Esophagus squamous epithelium (tissue), 5 donors: ENCODE results near the gene UBL4A. TPM values are rescaled to one million over a fixed set of nuclear protein-coding genes. Genes with fewer than 3 reads are reported as not detected.

Source experiments
- DNase-seq: peaks from one replicate; lab custom pipeline; 2025; lab: John Stamatoyannopoulos, UW
- H3K27ac ChIP-seq, 4 donors: fragments of 200-600 bp; sonication (generic); one replicate each; pipeline ENCODE4 v1.5.1; 2016 to 2019; ENCODE audit warnings: mild to moderate bottlenecking in 1 of 4
- H3K27me3 ChIP-seq, 4 donors: fragments of 200-600 bp; sonication (generic); 1 replicate in 3 of 4; 2 replicates in 1 of 4; pipeline versions ENCODE4 v1.5.1 to v1.6.0; 2017 to 2021; ENCODE audit warnings: antibody characterized with exemption in 1 of 4
- H3K36me3 ChIP-seq, 3 donors: fragments of 200-600 bp; sonication (generic); one replicate each; pipeline ENCODE4 v1.5.1; 2016 to 2019
- H3K4me1 ChIP-seq, 3 donors: fragments of 200-600 bp; sonication (generic); one replicate each; pipeline ENCODE4 v1.5.1; 2017 to 2019
- H3K4me3 ChIP-seq, 4 donors: fragments of 200-600 bp; sonication (generic); 1 replicate in 3 of 4; 2 replicates in 1 of 4; pipeline ENCODE4 v1.5.1; 2016 to 2019; ENCODE audit warnings: mild to moderate bottlenecking in 2 of 4, moderate library complexity in 1 of 4
- H3K9me3 ChIP-seq, 3 donors: fragments of 200-600 bp; sonication (generic); one replicate each; pipeline ENCODE4 v1.5.1; 2016 to 2019
- POLR2A ChIP-seq, 4 donors: fragments of 450-650 bp; IDR thresholded peaks; one replicate each; pipeline ENCODE4 v1.6.1; 2017; ENCODE audit warnings: antibody characterized with exemption in 4 of 4, mild to moderate bottlenecking in 4 of 4, moderate library complexity in 3 of 4
- WGBS, 2 donors: methylation state at CpG; one replicate each; pipeline ENCODE4 v1.1.5; 2018; 5-methylcytosine and 5-hydroxymethylcytosine counted together
- intact Hi-C: fragments of 100-400 bp; cut with DNase I; formaldehyde crosslinking; loops from one replicate; pipeline ENCODE4 v1.15.0; 2022
- total RNA-seq, 4 donors: library from RNA; depleted of rRNA; stranded (reverse); fragments of >200 nt; gene quantifications; one replicate each; pipeline ENCODE4 v1.1.0, GENCODE V29; 2016
- TF ChIP-seq, protein P1 (sequence below), 6 experiments: fragments of 450-650 bp in 4 of 6; fragments of 200-600 bp in 2 of 6; sonication (generic) in 2 of 6; IDR thresholded peaks; one replicate each; pipeline ENCODE4 v1.5.1; 2016 to 2019; ENCODE audit warnings: antibody characterized with exemption in 6 of 6, mild to moderate bottlenecking in 4 of 6, moderate library complexity in 4 of 6
- donor health status: DM: yes; HTN: yes; CAD: no.

UBL4A gene
- total RNA-seq, 4 donors from 2014 or later: 32.9 to 41.1 (median 38.2) TPM

DNA sequence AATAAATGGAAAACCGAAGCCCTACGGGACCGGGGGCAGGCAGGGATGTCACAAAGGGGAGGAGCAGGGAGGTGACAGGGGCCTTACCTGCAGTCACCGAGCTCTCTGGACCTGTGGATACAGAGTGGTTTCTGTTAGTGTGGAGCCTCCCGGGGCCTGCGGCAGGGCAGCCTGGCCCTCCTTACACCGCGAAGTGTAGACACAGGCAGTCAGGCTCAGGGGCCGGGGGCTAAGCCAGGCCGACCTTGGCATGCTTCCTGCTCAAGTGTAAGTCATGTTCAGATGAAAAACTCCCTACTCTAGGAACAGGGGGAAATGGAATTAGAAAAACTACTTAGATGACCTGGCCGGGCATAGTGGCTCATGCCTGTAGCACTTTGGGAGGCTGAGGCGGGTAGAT, 25.3 kb upstream of the UBL4A start:
- DNase-seq: no peak
- H3K27me3 ChIP-seq: no peaks in the 10 kb centered on the region
- TF ChIP-seq POLR2A (IDR thresholded peaks at IDR 0.05): no peak
- TF ChIP-seq, protein P1, sequence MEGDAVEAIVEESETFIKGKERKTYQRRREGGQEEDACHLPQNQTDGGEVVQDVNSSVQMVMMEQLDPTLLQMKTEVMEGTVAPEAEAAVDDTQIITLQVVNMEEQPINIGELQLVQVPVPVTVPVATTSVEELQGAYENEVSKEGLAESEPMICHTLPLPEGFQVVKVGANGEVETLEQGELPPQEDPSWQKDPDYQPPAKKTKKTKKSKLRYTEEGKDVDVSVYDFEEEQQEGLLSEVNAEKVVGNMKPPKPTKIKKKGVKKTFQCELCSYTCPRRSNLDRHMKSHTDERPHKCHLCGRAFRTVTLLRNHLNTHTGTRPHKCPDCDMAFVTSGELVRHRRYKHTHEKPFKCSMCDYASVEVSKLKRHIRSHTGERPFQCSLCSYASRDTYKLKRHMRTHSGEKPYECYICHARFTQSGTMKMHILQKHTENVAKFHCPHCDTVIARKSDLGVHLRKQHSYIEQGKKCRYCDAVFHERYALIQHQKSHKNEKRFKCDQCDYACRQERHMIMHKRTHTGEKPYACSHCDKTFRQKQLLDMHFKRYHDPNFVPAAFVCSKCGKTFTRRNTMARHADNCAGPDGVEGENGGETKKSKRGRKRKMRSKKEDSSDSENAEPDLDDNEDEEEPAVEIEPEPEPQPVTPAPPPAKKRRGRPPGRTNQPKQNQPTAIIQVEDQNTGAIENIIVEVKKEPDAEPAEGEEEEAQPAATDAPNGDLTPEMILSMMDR (IDR thresholded peaks at IDR 0.05): no peak
- H3K4me3 ChIP-seq: no peak overlapping the region
- peaks cover 0 to 57% (median 0%) of the 10 kb centered on the region in 3 donors for H3K36me3 ChIP-seq
- H3K4me1 ChIP-seq: peaks cover 0 to 16% (median 0%) of the 10 kb centered on the region in 3 donors
- no peaks in the 10 kb centered on the region for H3K9me3 ChIP-seq
- intact Hi-C loops: no loop called here
- 94% methylated on average over 11 of the region's 12 CpGs; no CpG with 5 or more reads in 1 of the 2 donors for WGBS, 2 donors
- no peak overlapping the region for H3K27ac ChIP-seq

DNA sequence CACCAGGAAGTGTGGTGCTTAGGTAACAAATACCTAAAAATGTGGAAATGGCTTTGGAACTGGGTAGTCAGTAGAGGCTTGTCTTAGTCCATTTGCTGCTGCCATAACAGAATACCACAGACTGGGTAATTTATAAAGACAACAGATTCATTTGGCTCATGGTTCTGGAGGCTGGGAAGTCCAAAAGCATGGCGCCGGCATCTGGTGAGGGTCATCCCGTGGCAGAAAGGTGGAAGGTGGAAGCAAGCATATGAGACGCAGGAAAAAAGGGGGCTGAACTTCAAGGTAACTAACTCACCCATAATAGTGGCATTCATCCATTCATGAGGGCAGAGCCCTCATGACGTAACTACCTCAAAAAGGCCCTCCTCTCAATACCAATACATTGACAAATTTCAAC, 23.0 kb upstream of the UBL4A start:
- no peaks in the 10 kb centered on the region for H3K9me3 ChIP-seq
- H3K4me1 ChIP-seq: peaks cover 0 to 3% (median 0%) of the 10 kb centered on the region in 3 donors
- TF ChIP-seq, protein P1 (IDR thresholded peaks at IDR 0.05): no peak
- TF ChIP-seq POLR2A (IDR thresholded peaks at IDR 0.05): no peak
- H3K27ac ChIP-seq: no peak overlapping the region
- no peak for DNase-seq
- H3K4me3 ChIP-seq: no peak overlapping the region
- H3K27me3 ChIP-seq: no peaks in the 10 kb centered on the region
- peaks cover 0 to 77% (median 0%) of the 10 kb centered on the region in 3 donors for H3K36me3 ChIP-seq
- intact Hi-C loops: no loop called here
- WGBS, 2 donors: 77 to 100% methylated on average over 1 to 5 of the region's 5 CpGs

DNA sequence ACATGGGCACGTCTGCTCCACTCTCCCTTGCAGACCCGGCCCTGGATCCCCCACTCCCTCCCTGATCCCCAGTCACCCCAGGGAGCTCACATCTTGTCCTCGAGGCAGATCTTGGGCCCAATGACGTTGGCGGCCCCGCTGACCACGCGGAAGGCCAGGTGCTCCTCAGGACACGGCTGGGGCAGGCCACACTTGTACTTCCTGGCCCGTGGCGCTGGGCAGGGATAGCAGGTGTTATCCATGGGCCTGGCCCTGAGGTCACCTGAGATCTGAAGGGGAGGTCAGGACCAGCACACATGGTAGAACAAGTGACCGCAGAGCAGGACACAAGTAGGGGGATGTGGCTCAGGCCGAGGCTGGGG, 21.9 kb upstream of the UBL4A start:
- no peak for DNase-seq
- no peaks in the 10 kb centered on the region for H3K9me3 ChIP-seq
- intact Hi-C loops: no loop called here
- no peak for TF ChIP-seq POLR2A (IDR thresholded peaks at IDR 0.05)
- TF ChIP-seq, protein P1 (IDR thresholded peaks at IDR 0.05): no peak
- WGBS, 2 donors: 69 to 94% methylated on average over 3 of the region's 13 CpGs
- no peaks in the 10 kb centered on the region for H3K4me1 ChIP-seq
- no peak overlapping the region for H3K27ac ChIP-seq
- H3K36me3 ChIP-seq: peaks cover 0 to 77% (median 0%) of the 10 kb centered on the region in 3 donors
- H3K27me3 ChIP-seq: no peaks in the 10 kb centered on the region
- H3K4me3 ChIP-seq: no peak overlapping the region

DNA sequence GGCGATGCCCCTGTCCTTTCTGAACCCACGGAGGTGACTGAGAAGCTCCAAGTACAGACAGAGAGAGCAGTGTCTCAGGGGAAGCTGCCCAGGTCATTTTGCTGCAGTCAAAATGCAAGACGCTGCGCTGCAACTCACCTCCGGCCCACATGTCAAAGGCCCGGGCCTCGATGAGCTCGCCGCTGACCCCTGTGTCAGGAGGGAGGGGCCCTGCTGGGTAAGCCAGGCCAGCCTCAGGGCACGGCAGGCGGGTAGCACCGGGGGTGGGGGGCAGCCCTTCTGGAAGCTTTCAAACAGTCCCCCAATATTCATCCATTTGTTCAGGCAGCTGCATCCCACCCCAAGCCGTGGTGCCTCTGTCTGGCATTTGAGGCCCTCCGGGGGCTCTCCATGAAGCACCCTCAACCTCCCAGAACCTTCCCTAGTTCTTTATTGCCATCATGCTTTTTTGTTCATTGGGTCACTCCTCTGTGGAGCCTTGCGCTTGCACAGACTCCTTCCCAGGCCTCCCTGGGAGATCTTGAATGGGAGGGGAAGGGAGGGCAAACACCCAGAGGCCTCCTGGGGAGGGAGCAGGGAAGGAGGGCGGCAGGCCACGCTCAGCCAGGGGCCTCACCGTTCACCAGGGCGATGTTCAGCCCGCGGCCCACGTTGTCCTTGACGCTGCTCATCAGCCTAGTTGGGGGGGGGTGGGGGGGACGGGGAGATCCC, 21.4 kb upstream of the UBL4A start:
- TF ChIP-seq, protein P1 (IDR thresholded peaks at IDR 0.05): no peak
- no peak for TF ChIP-seq POLR2A (IDR thresholded peaks at IDR 0.05)
- no peak overlapping the region for H3K4me3 ChIP-seq
- H3K36me3 ChIP-seq: peaks cover 0 to 77% (median 0%) of the 10 kb centered on the region in 3 donors
- no peaks in the 10 kb centered on the region for H3K4me1 ChIP-seq
- WGBS, 2 donors: 96 to 100% methylated on average over 2 to 9 of the region's 24 CpGs
- intact Hi-C loops: no loop called here
- no peaks in the 10 kb centered on the region for H3K27me3 ChIP-seq
- H3K27ac ChIP-seq: no peak overlapping the region
- no peaks in the 10 kb centered on the region for H3K9me3 ChIP-seq
- no peak for DNase-seq

DNA sequence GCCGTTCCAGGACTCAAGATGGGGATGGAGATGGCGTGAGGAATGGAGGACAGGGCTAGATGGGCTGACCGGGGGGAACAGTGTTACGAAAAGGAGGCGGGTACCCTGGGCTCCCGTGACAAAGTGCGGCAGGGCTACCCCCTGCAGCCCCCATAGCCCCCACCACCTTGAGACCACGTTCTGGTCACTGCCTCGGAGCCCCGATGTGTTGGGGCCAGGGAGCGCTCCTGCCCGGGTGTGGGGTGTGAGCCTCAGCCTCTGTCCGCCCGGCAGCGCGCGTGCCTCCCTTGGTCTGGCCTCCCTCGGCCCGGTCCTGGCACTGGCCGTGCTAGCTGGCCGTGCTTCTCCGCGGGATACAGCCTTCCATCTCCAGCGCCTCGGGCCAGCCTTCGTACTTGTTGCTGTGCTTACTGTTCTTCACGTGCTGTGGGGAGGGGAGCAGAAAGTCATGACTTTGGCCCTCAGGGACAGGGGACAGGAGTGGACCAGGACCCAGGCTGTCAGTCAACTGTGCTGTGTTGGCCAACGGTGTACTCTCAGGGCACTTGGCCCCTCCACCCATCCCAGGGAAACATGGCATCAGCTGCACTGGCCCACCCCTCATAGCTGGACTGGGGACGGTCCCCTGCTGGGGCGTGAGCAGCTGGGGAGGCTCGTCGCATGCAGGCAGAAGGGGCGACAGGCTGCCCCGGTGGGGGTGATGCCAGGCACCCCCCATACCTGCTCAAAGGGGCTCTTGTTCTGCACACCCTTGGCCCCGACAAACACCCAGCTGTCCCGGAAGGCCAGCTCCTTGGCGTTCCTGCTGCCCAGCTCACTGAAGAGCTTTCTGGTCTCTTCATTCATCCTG, 20.3 kb upstream of the UBL4A start:
- TF ChIP-seq, protein P1 (IDR thresholded peaks at IDR 0.05): no peak
- no peak for TF ChIP-seq POLR2A (IDR thresholded peaks at IDR 0.05)
- 76 to 100% methylated on average over 1 to 2 of the region's 37 CpGs for WGBS, 2 donors
- H3K27ac ChIP-seq: no peak overlapping the region

More for the DNA sequence above, 20.3 kb upstream of the UBL4A start:
- Histone ChIP-seq H3K36me3 (peaks cover 0 to 67% (median 0%) of the 10 kb centered on the region in 3 donors), H3K4me1 (no peaks in the 10 kb centered on the region), H3K9me3 (no peaks in the 10 kb centered on the region), H3K4me3 (no peak overlapping the region), H3K27me3 (no peaks in the 10 kb centered on the region)
- intact Hi-C loops: no loop called here
- no peak for DNase-seq
